GM06990 (cell line): ENCODE measurements around the gene LAMB3.

Experiments used
- DNase-seq: peaks from one replicate; pipeline ENCODE4 v3.0.0-alpha.2; 2011; ENCODE audit not compliant: insufficient read length; ENCODE audit errors: extremely low read depth
- H3K27me3 ChIP-seq: replicated peaks from 2 replicates; pipeline ENCODE4 v1.6.0; 2011; ENCODE audit warnings: low read length; ENCODE audit not compliant: control insufficient read depth, insufficient read depth
- H3K36me3 ChIP-seq: 2 replicates; pipeline ENCODE4 v1.5.1; 2011; ENCODE audit warnings: low read length; ENCODE audit not compliant: control insufficient read depth, insufficient read depth
- H3K4me3 ChIP-seq: replicated peaks from 2 replicates; pipeline ENCODE4 v1.5.1; 2011; ENCODE audit warnings: low read depth, mild to moderate bottlenecking, control low read depth, low read length
- TF ChIP-seq, protein P1 (sequence below): IDR thresholded peaks from 2 replicates; pipeline ENCODE4 v1.5.1; 2011; ENCODE audit warnings: low read length, control low read depth, mild to moderate bottlenecking, inconsistent platforms; ENCODE audit not compliant: insufficient read depth, poor library complexity, severe bottlenecking

Gene LAMB3

DNA sequence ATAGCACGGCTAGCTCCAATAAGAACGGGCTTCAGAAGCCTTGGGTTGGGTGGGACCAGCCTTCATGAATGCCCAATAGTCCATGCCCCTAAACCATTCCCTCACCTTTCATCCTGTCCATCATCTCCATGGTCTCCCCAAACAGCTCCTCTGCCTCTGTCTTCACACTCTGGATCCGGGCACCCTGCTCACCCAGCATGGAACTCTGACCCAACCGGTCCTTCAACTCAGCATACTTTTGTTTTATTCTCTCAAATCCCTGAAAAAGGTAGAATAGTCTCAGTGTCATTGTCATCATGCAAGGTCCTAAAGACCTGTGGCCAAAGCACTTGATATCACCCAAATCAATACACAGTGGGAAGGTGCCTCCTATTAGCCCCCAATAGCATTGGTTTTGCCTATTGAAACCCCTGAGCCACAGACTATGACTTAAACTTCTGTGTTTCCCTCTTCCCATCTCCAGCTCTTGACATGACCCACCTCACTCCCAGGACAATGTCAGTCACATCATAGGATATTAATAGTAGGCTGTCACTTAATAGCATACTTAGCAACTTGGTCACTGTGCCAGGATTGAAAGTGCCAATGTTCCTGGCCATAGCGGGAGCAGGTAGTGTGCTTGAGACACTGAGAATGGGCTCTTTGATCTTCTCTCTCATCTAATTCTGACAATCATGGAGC is 35.7 kb downstream of the LAMB3 start:
- H3K4me3 ChIP-seq, result no peak overlapping the region
- peaks cover 3% of the 10 kb centered on the region; the same call in 1 of the 2 replicates for H3K27me3 ChIP-seq
- H3K36me3 ChIP-seq, result no peaks in the 10 kb centered on the region
- TF ChIP-seq, protein P1, sequence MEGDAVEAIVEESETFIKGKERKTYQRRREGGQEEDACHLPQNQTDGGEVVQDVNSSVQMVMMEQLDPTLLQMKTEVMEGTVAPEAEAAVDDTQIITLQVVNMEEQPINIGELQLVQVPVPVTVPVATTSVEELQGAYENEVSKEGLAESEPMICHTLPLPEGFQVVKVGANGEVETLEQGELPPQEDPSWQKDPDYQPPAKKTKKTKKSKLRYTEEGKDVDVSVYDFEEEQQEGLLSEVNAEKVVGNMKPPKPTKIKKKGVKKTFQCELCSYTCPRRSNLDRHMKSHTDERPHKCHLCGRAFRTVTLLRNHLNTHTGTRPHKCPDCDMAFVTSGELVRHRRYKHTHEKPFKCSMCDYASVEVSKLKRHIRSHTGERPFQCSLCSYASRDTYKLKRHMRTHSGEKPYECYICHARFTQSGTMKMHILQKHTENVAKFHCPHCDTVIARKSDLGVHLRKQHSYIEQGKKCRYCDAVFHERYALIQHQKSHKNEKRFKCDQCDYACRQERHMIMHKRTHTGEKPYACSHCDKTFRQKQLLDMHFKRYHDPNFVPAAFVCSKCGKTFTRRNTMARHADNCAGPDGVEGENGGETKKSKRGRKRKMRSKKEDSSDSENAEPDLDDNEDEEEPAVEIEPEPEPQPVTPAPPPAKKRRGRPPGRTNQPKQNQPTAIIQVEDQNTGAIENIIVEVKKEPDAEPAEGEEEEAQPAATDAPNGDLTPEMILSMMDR, result no peak
- no peak for DNase-seq

DNA sequence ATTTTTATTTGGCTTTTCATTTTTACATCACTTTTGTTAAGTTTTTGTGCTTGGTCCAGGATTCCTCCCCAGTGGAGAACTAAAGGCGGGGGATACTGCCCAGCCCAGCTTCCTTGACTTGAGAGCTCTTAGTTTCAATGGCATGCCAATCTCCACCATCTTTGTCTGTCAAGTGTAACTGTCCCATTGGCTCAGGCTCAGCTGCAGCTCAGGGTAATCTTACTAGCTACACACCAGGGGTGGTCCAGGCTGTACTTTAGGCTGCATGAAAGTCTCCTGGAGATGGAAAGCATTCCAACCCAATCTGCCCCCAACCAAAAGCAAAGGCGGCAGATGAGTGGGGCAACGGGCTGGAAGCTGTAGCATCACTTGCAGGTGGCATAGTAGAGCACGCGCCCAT is 37.3 kb downstream of the LAMB3 start:
- no peak overlapping the region for H3K4me3 ChIP-seq
- TF ChIP-seq, protein P1, result no peak
- no peak for DNase-seq
- H3K27me3 ChIP-seq, result peaks cover 3% of the 10 kb centered on the region; the same call in 1 of the 2 replicates
- H3K36me3 ChIP-seq, result no peaks in the 10 kb centered on the region

DNA sequence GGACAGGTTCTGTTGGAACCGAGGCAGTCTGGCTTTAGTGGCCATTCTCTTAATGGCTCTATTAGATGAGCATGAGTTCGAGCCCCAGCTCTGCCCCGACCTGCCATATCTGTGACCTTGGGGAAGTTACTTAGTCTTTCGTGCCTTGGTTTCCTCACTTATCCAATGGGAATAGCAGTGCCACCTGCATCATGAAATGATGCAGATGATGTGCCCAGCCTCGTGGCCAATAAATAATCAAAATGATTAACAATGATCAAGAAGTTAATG is 38.1 kb downstream of the LAMB3 start:
- no peak for DNase-seq
- H3K27me3 ChIP-seq, result peaks cover 3% of the 10 kb centered on the region; the same call in 1 of the 2 replicates
- no peaks in the 10 kb centered on the region for H3K36me3 ChIP-seq
- no peak overlapping the region for H3K4me3 ChIP-seq
- TF ChIP-seq, protein P1, result no peak

DNA sequence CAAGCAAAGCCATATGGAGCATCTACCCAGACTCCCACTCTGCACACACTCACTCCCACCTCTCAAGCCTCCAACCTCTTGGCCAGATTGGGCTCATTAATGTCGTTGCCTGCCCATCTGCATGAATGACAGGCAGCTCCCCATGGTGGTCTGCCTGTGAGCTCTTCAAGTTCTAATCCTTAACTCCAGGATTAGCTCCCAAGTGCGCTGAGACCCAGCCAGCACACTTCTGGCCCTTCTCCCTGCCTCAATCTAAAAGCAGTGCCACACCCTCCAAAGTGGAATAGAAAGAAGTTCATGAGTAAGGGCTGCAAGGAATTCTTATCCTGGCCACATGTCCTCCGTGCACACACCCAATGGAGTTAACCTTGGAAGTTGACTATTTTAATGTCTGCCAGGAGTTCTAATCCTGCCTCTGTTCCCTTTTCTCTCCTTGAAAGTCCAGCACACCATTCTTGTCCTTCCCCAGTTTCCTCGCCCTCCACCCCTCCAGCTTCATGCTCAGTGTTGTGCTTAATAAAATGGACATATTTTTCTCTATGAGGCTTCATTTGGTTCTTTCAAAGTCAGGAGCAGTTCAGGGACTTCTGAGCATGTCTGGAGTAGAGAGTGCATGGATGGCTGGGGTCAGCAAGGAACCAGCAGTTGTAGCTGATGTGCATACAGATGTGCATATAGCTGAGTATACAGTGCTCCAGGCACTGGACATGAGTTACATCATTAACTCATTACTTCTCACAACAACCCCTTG is 38.6 kb downstream of the LAMB3 start:
- H3K36me3 ChIP-seq, result no peaks in the 10 kb centered on the region
- peaks cover 3% of the 10 kb centered on the region; the same call in 1 of the 2 replicates for H3K27me3 ChIP-seq
- H3K4me3 ChIP-seq, result no peak overlapping the region
- DNase-seq, result no peak
- TF ChIP-seq, protein P1, result no peak

DNA sequence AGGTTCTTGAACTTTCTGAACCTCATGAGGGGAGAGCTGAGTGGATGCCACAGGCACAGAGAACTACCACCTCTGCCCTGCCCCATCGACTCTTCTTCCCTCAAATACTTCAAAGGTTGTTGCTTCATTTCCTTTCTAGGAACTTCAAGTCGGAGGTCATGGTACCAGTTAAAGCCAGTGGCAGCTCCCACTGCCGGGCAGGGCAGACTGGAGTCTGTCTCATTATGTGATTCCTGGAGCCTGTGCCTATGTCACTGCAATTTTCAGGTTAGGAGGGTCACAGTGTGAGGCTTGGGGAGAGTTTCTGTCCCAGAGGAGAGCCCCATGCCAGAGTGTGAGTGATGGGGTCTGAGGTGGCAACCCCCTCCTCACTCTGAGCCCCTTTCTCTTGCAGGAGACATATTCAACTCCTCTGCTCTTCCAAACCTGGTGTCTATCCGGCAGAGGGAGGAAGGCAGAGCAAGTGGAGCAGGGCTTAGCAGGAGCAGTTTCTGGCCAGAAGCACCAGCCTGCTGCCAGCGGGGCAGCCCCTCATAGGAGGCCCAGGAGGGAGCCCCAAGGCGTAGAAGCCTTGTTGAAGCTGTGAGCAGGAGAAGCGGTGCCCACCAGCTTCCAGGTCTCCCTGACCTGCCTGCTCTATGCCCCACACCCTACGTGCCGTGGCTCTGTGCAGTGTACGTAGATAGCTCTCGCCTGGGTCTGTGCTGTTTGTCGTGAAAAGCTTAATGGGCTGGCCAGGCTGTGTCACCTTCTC is 39.4 kb downstream of the LAMB3 start:
- no peak for DNase-seq
- H3K36me3 ChIP-seq, result no peaks in the 10 kb centered on the region
- peaks cover 3% of the 10 kb centered on the region; the same call in 1 of the 2 replicates for H3K27me3 ChIP-seq
- TF ChIP-seq, protein P1, result no peak
- no peak overlapping the region for H3K4me3 ChIP-seq
